Upper lobe of left lung (tissue), 6 donors: ENCODE data around the gene NLRP14. TPM values are rescaled to one million over a fixed set of nuclear protein-coding genes. Genes with fewer than 3 reads are reported as not detected.

Experiments used
- ATAC-seq, 2 donors: fragments of 200-7000 bp; cut with Tn5 transposase; one replicate each; pipeline ENCODE4 v1.9.1; 2022; ENCODE audit warnings: mild to moderate bottlenecking in 2 of 2, moderate library complexity in 2 of 2; ENCODE audit not compliant: low FRiP score in 2 of 2
- DNase-seq, 2 donors: peaks; one replicate each; pipeline ENCODE4 v3.0.0-alpha.2; 2019 to 2020
- H3K27ac ChIP-seq, 4 donors: fragments of 200-600 bp; sonication (generic); one replicate each; pipeline ENCODE4 v1.5.1; 2016 to 2019
- H3K27me3 ChIP-seq, 4 donors: fragments of 200-600 bp; sonication (generic); one replicate each; pipeline ENCODE4 v1.5.1; 2017 to 2019
- H3K36me3 ChIP-seq, 4 donors: fragments of 200-600 bp; sonication (generic); one replicate each; pipeline ENCODE4 v1.5.1; 2016 to 2019
- H3K4me1 ChIP-seq, 4 donors: fragments of 200-600 bp; sonication (generic); one replicate each; pipeline ENCODE4 v1.5.1; 2018 to 2019
- H3K4me3 ChIP-seq, 4 donors: fragments of 200-600 bp; sonication (generic); one replicate each; pipeline ENCODE4 v1.5.1; 2017 to 2019; ENCODE audit warnings: mild to moderate bottlenecking in 2 of 4, moderate library complexity in 1 of 4
- H3K9me3 ChIP-seq, 4 donors: fragments of 200-600 bp; sonication (generic); one replicate each; pipeline ENCODE4 v1.5.1; 2018 to 2019
- EP300 ChIP-seq, 4 donors: sonication (generic); formaldehyde crosslinking; IDR thresholded peaks; one replicate each; pipeline ENCODE4 v1.5.1; 2017; ENCODE audit warnings: antibody characterized with exemption in 4 of 4, control low read depth in 2 of 4
- POLR2A ChIP-seq, 4 donors: fragments of 450-650 bp; IDR thresholded peaks; one replicate each; pipeline ENCODE4 v1.5.1; 2016 to 2017; ENCODE audit warnings: antibody characterized with exemption in 4 of 4, mild to moderate bottlenecking in 2 of 4
- POLR2AphosphoS5 ChIP-seq, 2 donors: sonication (generic); formaldehyde crosslinking; IDR thresholded peaks; one replicate each; pipeline ENCODE4 v1.5.1; 2017; ENCODE audit warnings: antibody characterized with exemption in 2 of 2
- WGBS, 2 donors: methylation state at CpG; one replicate each; pipeline ENCODE4 v1.1.5; 2017 to 2018; 5-methylcytosine and 5-hydroxymethylcytosine counted together
- total RNA-seq, 6 donors: library from RNA; depleted of rRNA in 4 of 6; stranded (reverse); fragments of >200 nt in 4 of 6; gene quantifications; one replicate each; pipeline versions ENCODE4 v1.1.0 to v1.2.1, GENCODE V29; 2016 to 2021
- TF ChIP-seq, protein P1 (sequence below), 6 experiments: fragments of 450-650 bp in 4 of 6; fragments of 200-600 bp in 2 of 6; sonication (generic) in 2 of 6; IDR thresholded peaks; one replicate each; pipeline ENCODE4 v1.5.1; 2016 to 2019; ENCODE audit warnings: antibody characterized with exemption in 6 of 6
- donor health status: DM: no; HTN: no; CAD: no; lungs with moderate emphysema.
- donor health status: DM: no; HTN: yes; CAD: no; lungs with severe emphysema.

Gene NLRP14, protein sequence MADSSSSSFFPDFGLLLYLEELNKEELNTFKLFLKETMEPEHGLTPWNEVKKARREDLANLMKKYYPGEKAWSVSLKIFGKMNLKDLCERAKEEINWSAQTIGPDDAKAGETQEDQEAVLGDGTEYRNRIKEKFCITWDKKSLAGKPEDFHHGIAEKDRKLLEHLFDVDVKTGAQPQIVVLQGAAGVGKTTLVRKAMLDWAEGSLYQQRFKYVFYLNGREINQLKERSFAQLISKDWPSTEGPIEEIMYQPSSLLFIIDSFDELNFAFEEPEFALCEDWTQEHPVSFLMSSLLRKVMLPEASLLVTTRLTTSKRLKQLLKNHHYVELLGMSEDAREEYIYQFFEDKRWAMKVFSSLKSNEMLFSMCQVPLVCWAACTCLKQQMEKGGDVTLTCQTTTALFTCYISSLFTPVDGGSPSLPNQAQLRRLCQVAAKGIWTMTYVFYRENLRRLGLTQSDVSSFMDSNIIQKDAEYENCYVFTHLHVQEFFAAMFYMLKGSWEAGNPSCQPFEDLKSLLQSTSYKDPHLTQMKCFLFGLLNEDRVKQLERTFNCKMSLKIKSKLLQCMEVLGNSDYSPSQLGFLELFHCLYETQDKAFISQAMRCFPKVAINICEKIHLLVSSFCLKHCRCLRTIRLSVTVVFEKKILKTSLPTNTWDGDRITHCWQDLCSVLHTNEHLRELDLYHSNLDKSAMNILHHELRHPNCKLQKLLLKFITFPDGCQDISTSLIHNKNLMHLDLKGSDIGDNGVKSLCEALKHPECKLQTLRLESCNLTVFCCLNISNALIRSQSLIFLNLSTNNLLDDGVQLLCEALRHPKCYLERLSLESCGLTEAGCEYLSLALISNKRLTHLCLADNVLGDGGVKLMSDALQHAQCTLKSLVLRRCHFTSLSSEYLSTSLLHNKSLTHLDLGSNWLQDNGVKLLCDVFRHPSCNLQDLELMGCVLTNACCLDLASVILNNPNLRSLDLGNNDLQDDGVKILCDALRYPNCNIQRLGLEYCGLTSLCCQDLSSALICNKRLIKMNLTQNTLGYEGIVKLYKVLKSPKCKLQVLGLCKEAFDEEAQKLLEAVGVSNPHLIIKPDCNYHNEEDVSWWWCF
- total RNA-seq: 1 to 10 TPM in 1 of 6 donors, under 1 TPM in 3, not detected in 2; 0.11 to 1.0 (median 0.22) TPM

DNA sequence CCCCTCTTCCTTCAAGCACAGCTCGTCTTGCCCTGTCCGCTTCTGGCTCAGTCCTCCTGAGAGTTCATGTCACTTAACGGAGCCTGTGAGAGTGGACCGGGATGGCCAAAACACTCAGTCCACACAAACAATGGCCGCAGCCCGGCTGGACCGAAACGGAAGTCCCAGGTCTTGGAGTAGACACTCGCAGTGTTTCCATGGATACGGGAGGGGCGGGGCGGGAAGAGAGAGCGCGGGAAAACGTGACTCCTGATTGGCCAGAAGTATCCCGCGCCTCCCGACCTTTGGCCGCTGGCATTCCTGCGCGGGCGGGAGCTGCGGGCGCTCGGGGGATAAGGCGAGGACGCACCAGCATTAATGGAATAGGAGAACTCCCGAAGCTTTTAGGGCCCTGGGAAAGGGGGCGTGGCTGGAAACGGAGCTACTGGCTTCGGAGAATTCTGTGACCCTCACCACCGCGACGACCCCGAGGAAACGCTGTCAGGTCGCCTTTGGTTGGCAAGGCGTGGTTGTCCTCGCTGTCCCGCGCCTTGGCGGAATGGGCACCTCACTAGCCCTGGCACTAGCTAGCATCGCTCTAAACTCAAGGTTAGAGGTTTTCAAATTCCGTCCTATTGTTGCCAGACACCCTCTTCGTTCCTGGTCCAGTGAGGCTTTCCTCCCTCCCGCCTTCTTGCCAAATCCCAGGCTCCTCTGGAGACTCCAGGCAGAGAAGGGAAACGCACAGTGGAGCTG, at the start of gene NLRP14, which contains the start of gene ZNF214:
Gene NLRP14, plus strand, starts transcription at position 297 of the 735 bp plus-strand sequence. CDS start 18,108 bp downstream, outside the sequence.
Gene ZNF214, minus strand, starts transcription at position 164 of the 735 bp plus-strand sequence. CDS start 17,511 bp downstream, outside the sequence.
- 4 to 5% methylated on average over 27 to 47 of the region's 47 CpGs for WGBS, 2 donors
- peak; percentile 90 to 93 for DNase-seq
- no peaks in the 10 kb centered on the region for H3K27me3 ChIP-seq
- no peaks in the 10 kb centered on the region for H3K36me3 ChIP-seq
- H3K27ac ChIP-seq: peak within 1 kb of the TSS; percentile 49 to 81 (median 70)
- TF ChIP-seq, protein P1, sequence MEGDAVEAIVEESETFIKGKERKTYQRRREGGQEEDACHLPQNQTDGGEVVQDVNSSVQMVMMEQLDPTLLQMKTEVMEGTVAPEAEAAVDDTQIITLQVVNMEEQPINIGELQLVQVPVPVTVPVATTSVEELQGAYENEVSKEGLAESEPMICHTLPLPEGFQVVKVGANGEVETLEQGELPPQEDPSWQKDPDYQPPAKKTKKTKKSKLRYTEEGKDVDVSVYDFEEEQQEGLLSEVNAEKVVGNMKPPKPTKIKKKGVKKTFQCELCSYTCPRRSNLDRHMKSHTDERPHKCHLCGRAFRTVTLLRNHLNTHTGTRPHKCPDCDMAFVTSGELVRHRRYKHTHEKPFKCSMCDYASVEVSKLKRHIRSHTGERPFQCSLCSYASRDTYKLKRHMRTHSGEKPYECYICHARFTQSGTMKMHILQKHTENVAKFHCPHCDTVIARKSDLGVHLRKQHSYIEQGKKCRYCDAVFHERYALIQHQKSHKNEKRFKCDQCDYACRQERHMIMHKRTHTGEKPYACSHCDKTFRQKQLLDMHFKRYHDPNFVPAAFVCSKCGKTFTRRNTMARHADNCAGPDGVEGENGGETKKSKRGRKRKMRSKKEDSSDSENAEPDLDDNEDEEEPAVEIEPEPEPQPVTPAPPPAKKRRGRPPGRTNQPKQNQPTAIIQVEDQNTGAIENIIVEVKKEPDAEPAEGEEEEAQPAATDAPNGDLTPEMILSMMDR (IDR thresholded peaks at IDR 0.05): no peak
- TF ChIP-seq POLR2AphosphoS5 (IDR thresholded peaks at IDR 0.05): peak in 1 of 2 donors; percentile 22
- no peaks in the 10 kb centered on the region for H3K9me3 ChIP-seq
- ATAC-seq: peak; percentile 95 to 99
- H3K4me1 ChIP-seq: peaks cover 0 to 14% (median 8%) of the 10 kb centered on the region in 4 donors
- peak within 1 kb of the TSS; percentile 32 to 61 (median 52) for H3K4me3 ChIP-seq

DNA sequence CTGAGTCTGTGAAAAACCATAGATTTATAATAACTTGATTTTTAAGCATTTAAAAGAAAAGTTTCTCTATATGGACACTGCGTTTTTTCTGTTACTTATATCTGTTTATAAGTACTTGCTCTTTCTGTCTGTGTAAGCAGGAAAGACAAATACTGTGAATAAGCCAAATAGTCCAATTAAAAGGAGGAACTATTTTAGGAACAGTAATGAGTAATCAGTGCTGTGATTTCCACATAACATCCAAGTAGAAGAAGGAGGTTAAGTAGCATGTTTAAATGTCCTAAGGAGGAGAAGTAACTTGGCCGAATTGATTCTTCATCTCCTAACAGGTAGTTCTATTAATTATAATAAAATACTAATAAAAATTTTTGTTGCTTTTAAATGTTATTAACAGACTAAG, 40.9 kb upstream of the NLRP14 start:
- Histone ChIP-seq H3K4me1 (no peaks in the 10 kb centered on the region), H3K27ac (no peak overlapping the region), H3K4me3 (no peak overlapping the region), H3K36me3 (no peaks in the 10 kb centered on the region), H3K9me3 (no peaks in the 10 kb centered on the region), H3K27me3 (no peaks in the 10 kb centered on the region)
- TF ChIP-seq POLR2A (IDR thresholded peaks at IDR 0.05): no peak
- no peak for TF ChIP-seq EP300 (IDR thresholded peaks at IDR 0.05)
- TF ChIP-seq POLR2AphosphoS5 (IDR thresholded peaks at IDR 0.05): no peak
- TF ChIP-seq, protein P1 (IDR thresholded peaks at IDR 0.05): no peak
- DNase-seq (no peak), ATAC-seq (no peak)
- 75% methylated on average over 2 of the region's 2 CpGs for WGBS, 2 donors

DNA sequence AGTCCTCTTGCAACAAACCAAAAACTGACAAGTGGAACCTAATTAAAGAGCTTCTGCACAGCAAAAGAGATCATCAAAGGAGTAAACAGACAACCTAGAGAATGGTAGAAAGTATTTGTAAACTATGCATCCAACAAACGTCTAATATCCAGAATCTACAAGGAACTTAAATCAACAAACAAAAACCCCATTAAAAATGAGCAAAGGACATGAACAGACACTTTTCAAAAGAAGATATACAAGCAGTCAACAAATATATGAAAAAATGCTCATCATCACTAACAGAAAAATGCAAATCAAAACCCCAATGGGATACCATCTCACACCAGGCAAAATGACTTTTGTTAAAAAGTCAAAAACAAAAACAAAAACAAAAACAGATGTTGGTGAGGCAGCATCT, 33.8 kb upstream of the NLRP14 start:
- ATAC-seq (no peak), DNase-seq (no peak)
- Histone ChIP-seq H3K9me3 (no peaks in the 10 kb centered on the region), H3K27ac (no peak overlapping the region), H3K27me3 (no peaks in the 10 kb centered on the region), H3K4me3 (no peak overlapping the region), H3K36me3 (no peaks in the 10 kb centered on the region), H3K4me1 (no peaks in the 10 kb centered on the region)
- 52 to 63% methylated on average over 1 of the region's 1 CpG for WGBS, 2 donors
- TF ChIP-seq POLR2AphosphoS5 (IDR thresholded peaks at IDR 0.05) (no peak), EP300 (IDR thresholded peaks at IDR 0.05) (no peak), POLR2A (IDR thresholded peaks at IDR 0.05) (no peak)
- TF ChIP-seq, protein P1 (IDR thresholded peaks at IDR 0.05): no peak

DNA sequence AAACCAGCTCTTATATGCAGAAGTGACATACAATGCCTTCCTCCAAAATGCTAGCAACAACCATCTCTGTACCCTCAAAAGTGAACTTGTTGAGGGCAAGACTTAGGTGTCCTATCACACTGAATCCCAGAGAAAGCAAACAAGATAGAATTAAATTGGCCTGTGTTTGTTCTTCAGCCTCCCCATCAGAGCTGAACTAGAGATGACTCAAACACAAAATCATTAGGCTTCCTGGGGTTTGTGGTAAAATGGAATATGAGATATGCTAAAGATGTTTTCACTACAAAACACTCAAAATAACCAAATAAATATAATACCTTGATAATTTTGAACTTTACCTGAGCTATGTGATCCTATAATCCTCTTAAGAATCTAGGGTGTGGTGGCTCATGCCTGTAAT, 31.8 kb upstream of the NLRP14 start:
- no peaks in the 10 kb centered on the region for H3K27me3 ChIP-seq
- no peaks in the 10 kb centered on the region for H3K36me3 ChIP-seq
- H3K9me3 ChIP-seq: no peaks in the 10 kb centered on the region
- ATAC-seq (no peak), DNase-seq (no peak)
- TF ChIP-seq EP300 (IDR thresholded peaks at IDR 0.05) (no peak), POLR2A (IDR thresholded peaks at IDR 0.05) (no peak)
- TF ChIP-seq, protein P1 (IDR thresholded peaks at IDR 0.05): no peak
- H3K27ac ChIP-seq: no peak overlapping the region
- no peaks in the 10 kb centered on the region for H3K4me1 ChIP-seq
- H3K4me3 ChIP-seq: no peak overlapping the region
